HG03066 (cell line): ENCODE data around the gene NT5M.
"Not testable (repeated sequence)": the region's sequence is repeated elsewhere in the genome, so short reads cannot be mapped to it uniquely, and the experiment has no call there.

Source experiments
- ATAC-seq: cut with Tn5 transposase; IDR thresholded peaks from one replicate; pipeline ENCODE4 v1.9.1; 2021; ENCODE audit warnings: low read depth; ENCODE audit not compliant: unreplicated experiment

NT5M gene

GRCh38 chr17:17366941-17367875 lies 64.0 kb downstream of the NT5M start:
- ATAC-seq, result no peak

GRCh38 chr17:17367931-17368330 lies 64.8 kb downstream of the NT5M start:
- no peak for ATAC-seq

GRCh38 chr17:17370711-17371110 lies 67.5 kb downstream of the NT5M start:
- ATAC-seq, result no peak

- ATAC-seq, result no peak
Measured at GRCh38 chr17:17372856-17373520, 69.8 kb downstream of the NT5M start.

- ATAC-seq, result no peak
Measured at GRCh38 chr17:17375841-17376240, 72.7 kb downstream of the NT5M start.

GRCh38 chr17:17376362-17376761 lies 73.2 kb downstream of the NT5M start:
- ATAC-seq, result no peak

GRCh38 chr17:17377071-17377967 lies 74.1 kb downstream of the NT5M start:
- no peak for ATAC-seq

- ATAC-seq, result no peak
Measured at GRCh38 chr17:17379197-17379991, 76.2 kb downstream of the NT5M start.

- ATAC-seq, result no peak
Measured at GRCh38 chr17:17380145-17380925, 77.2 kb downstream of the NT5M start.

- ATAC-seq, result no peak
Measured at GRCh38 chr17:17381446-17382064, 78.4 kb downstream of the NT5M start.

GRCh38 chr17:17382065-17382459 lies 78.9 kb downstream of the NT5M start:
- no peak for ATAC-seq

GRCh38 chr17:17382971-17383370 lies 79.8 kb downstream of the NT5M start:
- no peak for ATAC-seq

GRCh38 chr17:17383431-17384290 lies 80.5 kb downstream of the NT5M start:
- ATAC-seq, result not testable (repeated sequence)

GRCh38 chr17:17384291-17384615 lies 81.1 kb downstream of the NT5M start:
- no peak for ATAC-seq

GRCh38 chr17:17384961-17385360 lies 81.8 kb downstream of the NT5M start:
- no peak for ATAC-seq

- no peak for ATAC-seq
Measured at GRCh38 chr17:17385491-17385890, 82.3 kb downstream of the NT5M start.

- no peak for ATAC-seq
Measured at GRCh38 chr17:17386094-17386800, 83.1 kb downstream of the NT5M start.
